GM19238 (cell line): ENCODE data around the gene SDCCAG8.
A peak's percentile ranks its signal among the peaks of the same experiment; 100 is the strongest.
"Not testable (repeated sequence)": the region's sequence is repeated elsewhere in the genome, so short reads cannot be mapped to it uniquely, and the experiment has no call there.

Experiments
- DNase-seq: peaks from one replicate; pipeline ENCODE4 v3.0.0; 2011; ENCODE audit warnings: low spot score; ENCODE audit not compliant: insufficient read length

SDCCAG8 gene

DNA sequence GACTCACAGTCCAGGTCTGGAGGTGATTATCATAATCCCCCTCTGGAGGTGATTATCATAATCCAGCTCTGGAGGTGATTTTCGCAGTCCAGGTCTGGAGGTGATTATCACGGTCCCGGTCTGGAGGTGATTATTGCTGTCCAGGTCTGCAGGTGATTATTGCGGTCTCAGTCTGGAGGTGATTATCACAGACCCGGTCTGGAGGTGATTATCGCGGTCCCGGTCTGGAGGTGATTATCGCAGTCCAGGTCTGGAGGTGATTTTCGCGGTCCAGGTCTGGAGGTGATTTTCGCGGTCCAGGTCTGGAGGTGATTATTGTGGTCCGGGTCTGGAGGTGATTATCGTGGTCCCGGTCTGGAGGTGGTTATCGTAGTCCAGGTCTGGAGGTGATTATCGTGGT is 76.6 kb downstream of the SDCCAG8 start:
- no peak for DNase-seq

- no peak for DNase-seq
These were observed 79.5 kb downstream of the SDCCAG8 start for GRCh38 chr1:243335292-243335691.

DNA sequence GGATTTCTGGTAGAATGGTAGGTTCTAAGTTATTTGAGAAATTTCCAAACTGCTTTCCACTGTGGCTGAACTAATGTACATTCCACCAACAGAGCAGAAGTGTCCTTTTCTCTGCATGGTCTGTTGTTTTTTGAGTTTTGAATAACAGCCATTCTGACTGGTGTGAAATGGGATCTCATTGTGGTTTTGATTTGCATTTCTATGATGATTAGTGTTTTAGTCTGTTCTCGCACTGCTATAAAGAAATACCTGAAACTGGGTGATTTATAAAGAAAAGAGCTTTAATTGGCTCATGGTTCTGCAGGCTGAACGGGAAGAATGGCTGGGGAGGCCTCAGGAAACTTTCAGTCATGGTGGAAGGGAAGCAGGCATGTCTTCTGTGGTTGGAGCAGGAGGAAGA is 80.3 kb downstream of the SDCCAG8 start:
- DNase-seq, result no peak

DNA sequence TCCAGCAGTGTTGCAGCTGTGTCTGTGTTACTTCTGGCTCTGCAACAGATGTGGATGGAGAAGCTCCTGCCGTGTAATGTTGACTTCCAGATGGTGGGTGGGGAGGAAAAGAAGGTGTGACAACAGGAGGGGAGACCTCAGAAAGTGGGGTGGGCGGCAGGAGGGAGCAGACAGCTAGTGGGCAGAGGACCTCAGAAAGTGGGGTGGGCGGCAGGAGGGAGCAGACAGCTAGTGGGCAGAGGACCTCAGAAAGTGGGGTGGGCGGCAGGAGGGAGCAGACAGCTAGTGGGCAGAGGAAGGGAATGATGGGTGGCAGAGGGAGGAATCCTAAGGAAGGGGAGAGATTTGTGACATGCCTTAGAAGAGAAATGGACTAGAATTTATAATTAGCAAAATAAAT is 83.0 kb downstream of the SDCCAG8 start:
- DNase-seq, result not testable (repeated sequence)

DNA sequence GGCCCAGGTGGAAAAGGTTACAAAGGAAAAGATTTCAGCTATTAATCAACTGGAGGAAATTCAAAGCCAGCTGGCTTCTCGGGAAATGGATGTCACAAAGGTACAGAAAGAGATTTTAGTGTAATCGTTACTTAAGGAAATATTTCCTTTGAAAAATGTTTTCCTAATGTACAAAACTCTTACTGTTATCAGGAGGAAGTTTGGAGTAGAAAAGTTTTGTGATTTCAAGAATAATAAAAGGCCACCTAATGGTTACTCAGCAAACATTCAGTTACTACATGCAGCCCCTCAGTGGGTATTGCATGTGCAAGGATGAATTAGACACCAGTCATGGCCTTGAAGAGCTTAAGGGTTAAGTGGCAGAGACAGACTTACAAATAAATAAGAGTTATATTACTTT is 85.2 kb downstream of the SDCCAG8 start:
- no peak for DNase-seq

- peak; percentile 13 for DNase-seq
These were observed 88.4 kb downstream of the SDCCAG8 start for GRCh38 chr1:243343970-243344937.

GRCh38 chr1:243345205-243345604 is 89.4 kb downstream of the SDCCAG8 start:
- DNase-seq, result no peak

DNA sequence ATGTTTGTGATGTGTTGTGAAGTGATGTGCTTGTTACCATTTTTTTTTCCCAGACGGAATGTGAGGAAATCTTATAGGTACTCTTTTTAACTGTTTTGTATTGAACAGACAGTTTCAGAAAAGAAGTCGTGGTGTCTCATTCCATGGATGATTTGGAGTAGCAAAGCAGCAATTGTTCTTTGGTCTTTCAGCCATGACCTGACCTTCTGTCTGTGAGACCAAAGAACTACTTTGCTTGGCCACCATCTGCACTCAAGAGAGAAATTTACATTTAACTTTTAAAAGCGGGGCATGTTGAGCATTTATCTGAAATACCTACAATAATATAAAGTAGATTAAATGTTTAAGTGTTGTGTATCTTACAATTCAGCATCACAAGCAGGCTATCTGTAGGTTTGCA is 90.2 kb downstream of the SDCCAG8 start:
- no peak for DNase-seq

GRCh38 chr1:243346468-243346867 is 90.6 kb downstream of the SDCCAG8 start:
- no peak for DNase-seq

- no peak for DNase-seq
These were observed 92.5 kb downstream of the SDCCAG8 start for GRCh38 chr1:243348331-243348730.

- DNase-seq, result no peak
These were observed 93.3 kb downstream of the SDCCAG8 start for GRCh38 chr1:243349128-243349527.

DNA sequence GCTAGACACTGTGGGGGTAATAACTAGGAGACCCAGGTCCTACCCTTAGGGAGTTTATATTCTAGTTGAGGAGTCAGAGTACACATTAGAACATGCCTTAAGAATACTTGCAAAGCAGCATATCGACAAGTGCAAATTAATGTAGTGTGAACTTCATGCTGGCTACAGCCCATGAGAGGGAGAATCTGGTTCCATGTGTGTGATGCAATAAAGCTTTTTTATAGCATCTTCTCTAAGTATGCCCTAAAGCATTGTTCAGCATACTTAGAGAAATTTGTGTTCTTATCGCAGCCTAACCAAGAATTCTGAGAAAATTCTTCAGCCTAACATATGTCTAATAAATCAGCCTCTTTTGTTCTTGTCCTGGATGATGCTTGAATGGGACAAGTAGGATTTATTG is 95.5 kb downstream of the SDCCAG8 start:
- no peak for DNase-seq

DNA sequence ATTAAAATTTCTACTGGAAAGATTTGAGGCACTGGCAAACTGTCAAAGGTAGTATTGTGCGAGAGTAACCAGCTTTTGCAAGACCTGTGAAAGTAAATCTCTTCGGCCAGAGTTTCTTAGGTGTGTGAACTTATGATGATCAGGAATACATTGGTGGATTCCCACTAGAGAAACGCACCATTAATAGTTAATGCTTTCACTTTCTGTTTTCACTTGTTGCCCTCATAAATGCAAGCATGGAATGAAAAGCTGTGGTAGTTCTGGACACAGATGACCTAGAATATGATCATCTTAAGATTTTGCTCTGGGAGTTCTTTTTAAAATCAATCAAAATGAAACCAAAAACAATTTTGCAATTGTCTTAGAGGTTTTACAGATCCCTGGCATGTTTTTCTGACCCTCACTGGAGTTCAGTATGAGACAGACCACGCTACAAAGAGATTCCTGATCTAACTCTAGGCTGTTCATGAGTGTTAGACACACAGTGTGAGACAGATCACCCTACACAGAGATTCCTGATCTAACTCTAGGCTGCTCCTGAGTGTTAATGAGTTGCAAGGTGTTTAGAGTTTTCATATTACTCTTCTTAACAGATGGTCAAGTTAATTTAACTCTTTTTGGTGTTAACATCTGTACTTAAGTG is 98.8 kb downstream of the SDCCAG8 start:
- no peak for DNase-seq

- no peak for DNase-seq
These were observed 108.0 kb downstream of the SDCCAG8 start for GRCh38 chr1:243363832-243364231.

DNA sequence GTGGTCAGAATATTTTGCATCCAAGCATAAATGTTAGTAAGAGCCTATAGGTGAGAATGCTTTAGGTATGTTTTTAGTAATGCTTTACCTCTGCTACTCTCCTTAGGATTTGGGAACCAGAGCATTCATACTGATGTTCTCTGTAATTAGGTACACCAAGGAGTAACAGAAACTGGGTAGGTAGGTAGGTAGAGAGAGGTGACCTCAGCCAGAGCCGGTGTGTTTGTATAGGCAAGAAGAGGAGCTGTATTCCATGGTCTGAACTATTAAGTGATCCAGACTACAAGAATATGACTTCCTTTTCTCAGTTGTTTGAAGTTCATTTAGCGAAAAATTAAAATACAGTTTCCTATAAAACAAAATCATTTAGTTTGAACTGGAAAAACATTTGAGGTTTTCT is 108.5 kb downstream of the SDCCAG8 start:
- no peak for DNase-seq

DNA sequence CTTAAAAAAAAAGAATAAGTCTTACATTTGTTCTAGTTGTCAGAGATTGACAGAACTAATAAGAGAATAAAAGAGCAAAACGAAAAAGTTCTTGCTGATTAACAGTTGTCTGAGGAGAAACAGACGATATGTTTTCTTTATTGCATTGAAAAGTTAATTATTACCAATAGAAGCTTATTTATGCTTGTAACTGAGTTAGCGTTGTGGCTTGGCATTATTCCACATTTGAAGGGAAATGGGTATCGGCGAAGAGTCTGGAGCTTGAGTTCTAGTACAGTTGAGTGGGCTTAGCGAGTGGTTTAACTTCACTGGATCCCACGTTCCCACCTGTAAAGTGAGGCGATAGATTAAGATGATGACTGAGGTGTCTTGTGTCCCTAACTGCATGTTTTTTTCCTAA is 109.0 kb downstream of the SDCCAG8 start:
- DNase-seq, result no peak

DNA sequence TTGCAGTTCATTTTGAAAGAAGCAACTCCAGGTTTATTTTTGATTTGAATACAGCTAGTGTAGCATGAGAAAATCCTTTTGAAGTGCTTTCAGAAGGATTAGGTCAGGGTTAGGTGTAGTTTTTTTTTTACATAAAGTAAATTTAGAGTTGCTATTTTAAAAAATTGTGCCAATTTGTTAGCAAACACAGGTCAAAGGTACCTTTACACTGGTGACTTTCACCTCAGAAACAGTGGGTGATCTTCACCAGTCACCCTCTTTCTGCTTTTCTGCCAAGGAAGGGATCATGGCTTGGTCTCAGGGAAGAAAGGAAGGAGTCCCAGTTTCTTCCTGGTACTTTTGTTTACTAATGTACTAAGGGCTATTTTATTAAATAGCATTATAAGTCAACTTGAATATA is 111.5 kb downstream of the SDCCAG8 start:
- DNase-seq, result no peak

- DNase-seq, result no peak
These were observed 118.6 kb downstream of the SDCCAG8 start for GRCh38 chr1:243374412-243374811.

- DNase-seq, result no peak
These were observed 119.8 kb downstream of the SDCCAG8 start for GRCh38 chr1:243375596-243375995.

GRCh38 chr1:243378669-243379068 is 122.8 kb downstream of the SDCCAG8 start:
- no peak for DNase-seq

GRCh38 chr1:243379208-243379607 is 123.4 kb downstream of the SDCCAG8 start:
- DNase-seq, result no peak

GRCh38 chr1:243379706-243380105 is 123.9 kb downstream of the SDCCAG8 start:
- no peak for DNase-seq

GRCh38 chr1:243388276-243388675 is 132.4 kb downstream of the SDCCAG8 start:
- DNase-seq, result no peak
